Mesenchymal stem cell (in vitro differentiated cells and primary cell): ENCODE results near the gene MCF2L2.

Experiments used
- DNase-seq: peaks from one replicate; pipeline ENCODE4 v3.0.0-alpha.2; 2013
- H2AFZ ChIP-seq: one replicate; pipeline ENCODE4 v1.6.1; 2013; ENCODE audit warnings: low read depth, mild to moderate bottlenecking, control low read depth, inconsistent platforms, low read length, moderate library complexity
- H2AK5ac ChIP-seq: 2 replicates; pipeline ENCODE4 v1.6.1; 2013; ENCODE audit warnings: low read length, moderate library complexity, mild to moderate bottlenecking, inconsistent platforms; ENCODE audit not compliant: severe bottlenecking
- H2BK120ac ChIP-seq: one replicate; pipeline ENCODE4 v1.6.1; 2013; ENCODE audit warnings: low read depth, mild to moderate bottlenecking, inconsistent platforms, low read length, moderate library complexity
- H2BK12ac ChIP-seq, 2 experiments: one replicate each; pipeline ENCODE4 v1.6.1; 2013; ENCODE audit warnings: inconsistent platforms in 2 of 2, low read length in 2 of 2, mild to moderate bottlenecking in 2 of 2, moderate library complexity in 2 of 2, control low read depth in 1 of 2
- H2BK15ac ChIP-seq: one replicate; pipeline ENCODE4 v1.6.1; 2013; ENCODE audit warnings: mild to moderate bottlenecking, low read depth, inconsistent platforms; ENCODE audit not compliant: poor library complexity, severe bottlenecking
- H2BK5ac ChIP-seq: 2 replicates; pipeline ENCODE4 v1.6.1; 2013; ENCODE audit warnings: low read depth, mild to moderate bottlenecking, low read length, control low read depth, inconsistent platforms; ENCODE audit not compliant: poor library complexity, severe bottlenecking
- H3K14ac ChIP-seq, 2 experiments: one replicate each; pipeline ENCODE4 v1.6.1; 2013; ENCODE audit warnings: inconsistent platforms in 2 of 2, low read length in 2 of 2, control low read depth in 1 of 2, mild to moderate bottlenecking in 1 of 2, moderate library complexity in 1 of 2
- H3K18ac ChIP-seq, 2 experiments: one replicate each; pipeline ENCODE4 v1.6.1; 2013; ENCODE audit warnings: inconsistent platforms in 2 of 2, low read length in 2 of 2, control low read depth in 1 of 2, low read depth in 1 of 2, mild to moderate bottlenecking in 1 of 2
- H3K23ac ChIP-seq, 2 experiments: one replicate each; pipeline ENCODE4 v1.6.1; 2013; ENCODE audit warnings: inconsistent platforms in 2 of 2, low read length in 2 of 2, mild to moderate bottlenecking in 2 of 2, moderate library complexity in 2 of 2, control low read depth in 1 of 2
- H3K27ac ChIP-seq: 2 replicates; pipeline ENCODE4 v1.5.1; 2013; ENCODE audit warnings: mild to moderate bottlenecking, moderate library complexity, low read length, control low read depth, inconsistent platforms; ENCODE audit not compliant: poor library complexity, severe bottlenecking
- H3K27me3 ChIP-seq, 2 experiments: 2 replicates each; pipeline versions ENCODE4 v1.6.1 to v1.7.0; 2013; ENCODE audit warnings: low read length in 2 of 2, mild to moderate bottlenecking in 2 of 2, moderate library complexity in 2 of 2, control low read depth in 1 of 2, inconsistent platforms in 1 of 2; ENCODE audit not compliant: control insufficient read depth in 1 of 2, insufficient read depth in 1 of 2
- H3K36me3 ChIP-seq, 2 experiments: 2 replicates each; pipeline versions ENCODE4 v1.6.1 to v1.7.0; 2013; ENCODE audit warnings: low read length in 2 of 2, control low read depth in 1 of 2, inconsistent platforms in 1 of 2, low read depth in 1 of 2, mild to moderate bottlenecking in 1 of 2; ENCODE audit not compliant: insufficient read depth in 2 of 2, control insufficient read depth in 1 of 2
- H3K4ac ChIP-seq, 2 experiments: one replicate each; pipeline ENCODE4 v1.6.1; 2013; ENCODE audit warnings: inconsistent platforms in 2 of 2, low read length in 2 of 2, mild to moderate bottlenecking in 2 of 2, moderate library complexity in 2 of 2, control low read depth in 1 of 2, low read depth in 1 of 2
- H3K4me1 ChIP-seq: 2 replicates; pipeline ENCODE4 v1.6.1; 2013; ENCODE audit warnings: low read depth, low read length, control low read depth; ENCODE audit not compliant: control insufficient read depth, insufficient read depth
- H3K4me2 ChIP-seq: 2 replicates; pipeline ENCODE4 v1.6.1; 2013; ENCODE audit warnings: low read length, mild to moderate bottlenecking, inconsistent platforms; ENCODE audit not compliant: poor library complexity, severe bottlenecking
- H3K4me3 ChIP-seq, 2 experiments: 2 replicates each; pipeline versions ENCODE4 v1.5.1 to v1.7.0; 2013; ENCODE audit warnings: low read length in 2 of 2, mild to moderate bottlenecking in 2 of 2, control low read depth in 1 of 2, low read depth in 1 of 2; ENCODE audit not compliant: insufficient read depth in 1 of 2
- H3K79me1 ChIP-seq: replicated peaks from 2 replicates; pipeline ENCODE4 v1.6.1; 2013; ENCODE audit warnings: mild to moderate bottlenecking, control low read depth, low read length, inconsistent platforms; ENCODE audit not compliant: poor library complexity, severe bottlenecking
- H3K9ac ChIP-seq: 2 replicates; pipeline ENCODE4 v1.7.0; 2013; ENCODE audit warnings: mild to moderate bottlenecking, low read length, moderate library complexity
- H3K9me3 ChIP-seq: 2 replicates; pipeline ENCODE4 v1.7.0; 2013; ENCODE audit warnings: mild to moderate bottlenecking, low read length; ENCODE audit not compliant: control insufficient read depth
- H4K8ac ChIP-seq: one replicate; pipeline ENCODE4 v1.6.1; 2013; ENCODE audit warnings: inconsistent platforms, mild to moderate bottlenecking, low read length, moderate library complexity
- H4K91ac ChIP-seq: one replicate; pipeline ENCODE4 v1.6.1; 2013; ENCODE audit warnings: mild to moderate bottlenecking, low read length, inconsistent platforms
- WGBS: methylation state at CpG from one replicate; pipeline ENCODE4 v1.1.7; 2013; ENCODE audit warnings: mixed read lengths; 5-methylcytosine and 5-hydroxymethylcytosine counted together

MCF2L2 gene

DNA sequence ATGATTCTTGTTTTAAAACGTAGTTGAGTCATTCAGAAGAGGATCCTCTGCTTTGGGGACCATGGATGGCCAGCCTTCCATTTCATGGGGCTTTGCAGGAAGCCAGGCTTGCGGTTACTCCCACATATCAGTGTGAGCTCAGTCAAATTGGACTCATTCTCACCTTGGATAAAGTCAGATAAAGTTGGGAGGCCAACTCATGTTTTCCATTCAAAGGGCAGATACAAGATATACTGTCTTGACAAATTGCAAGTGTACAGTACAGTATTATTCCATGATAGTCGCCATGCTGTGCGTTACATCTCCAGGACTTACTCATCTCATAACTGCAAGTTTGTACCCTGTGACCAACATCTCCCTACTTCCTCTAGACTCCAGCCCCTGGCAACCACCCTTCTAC, 200.8 kb downstream of the MCF2L2 start:
- Histone ChIP-seq H3K4me2 (no peak overlapping the region), H3K18ac (no peak overlapping the region), H3K9me3 (no peaks in the 10 kb centered on the region), H2BK5ac (no peak overlapping the region), H2BK120ac (no peak overlapping the region), H3K14ac (no peak overlapping the region), H3K4me3 (no peak overlapping the region), H2BK12ac (no peak overlapping the region), H4K91ac (no peak overlapping the region), H3K27me3 (peaks cover 0 to 6% of the 10 kb centered on the region in 2 experiments), H3K9ac (no peak overlapping the region), H3K4me1 (peaks cover 1% of the 10 kb centered on the region), H3K79me1 (no peaks in the 10 kb centered on the region), H3K4ac (no peak overlapping the region), H3K36me3 (no peaks in the 10 kb centered on the region), H2AFZ (no peak overlapping the region), H3K23ac (no peak overlapping the region), H2BK15ac (no peak overlapping the region), H3K27ac (no peak overlapping the region), H2AK5ac (no peak overlapping the region), H4K8ac (no peak overlapping the region)
- DNase-seq = no peak
- WGBS = 90% methylated on average over 4 of the region's 4 CpGs

DNA sequence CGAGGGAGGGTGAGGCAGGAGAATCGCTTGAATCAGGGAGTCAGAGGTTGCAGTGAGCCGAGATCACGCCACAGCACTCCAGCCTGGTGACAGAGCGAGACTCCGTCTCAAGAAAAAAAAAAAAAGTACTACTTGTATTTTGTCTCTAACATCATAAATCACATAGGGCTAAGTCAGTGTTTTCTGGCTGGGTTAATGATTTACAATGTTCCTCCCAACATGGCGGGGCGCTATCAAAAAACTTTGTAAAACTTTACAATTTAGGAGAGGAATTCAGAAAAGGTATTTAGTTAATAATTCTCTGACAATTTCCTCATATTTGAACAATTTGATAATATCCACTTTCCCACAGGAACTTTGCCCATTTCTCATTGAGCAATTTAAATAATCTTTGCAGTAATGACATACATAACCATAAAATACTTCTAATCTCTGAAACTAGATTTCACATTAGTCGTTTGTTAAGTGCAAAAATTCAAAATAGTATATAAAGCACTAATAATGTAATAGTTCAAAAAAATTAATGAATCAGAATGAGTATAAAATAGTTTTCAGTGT, 202.0 kb downstream of the MCF2L2 start:
- no peak overlapping the region for H3K27ac ChIP-seq
- H3K4me1 ChIP-seq = peaks cover 1% of the 10 kb centered on the region
- H4K8ac ChIP-seq = no peak overlapping the region
- H2AK5ac ChIP-seq = no peak overlapping the region
- no peak overlapping the region for H4K91ac ChIP-seq
- no peaks in the 10 kb centered on the region for H3K9me3 ChIP-seq
- H3K14ac ChIP-seq = no peak overlapping the region
- no peaks in the 10 kb centered on the region for H3K79me1 ChIP-seq
- no peak overlapping the region for H2BK120ac ChIP-seq
- no peak overlapping the region for H2AFZ ChIP-seq
- H3K36me3 ChIP-seq = no peaks in the 10 kb centered on the region
- no peak overlapping the region for H3K23ac ChIP-seq
- no peak overlapping the region for H3K4me3 ChIP-seq
- 97% methylated on average over 4 of the region's 9 CpGs for WGBS
- H3K18ac ChIP-seq = no peak overlapping the region
- no peak overlapping the region for H2BK12ac ChIP-seq
- H2BK5ac ChIP-seq = no peak overlapping the region
- H3K4me2 ChIP-seq = no peak overlapping the region
- no peak overlapping the region for H2BK15ac ChIP-seq
- DNase-seq = no peak
- H3K4ac ChIP-seq = no peak overlapping the region
- H3K9ac ChIP-seq = no peak overlapping the region
- peaks cover 0 to 6% of the 10 kb centered on the region in 2 experiments for H3K27me3 ChIP-seq

DNA sequence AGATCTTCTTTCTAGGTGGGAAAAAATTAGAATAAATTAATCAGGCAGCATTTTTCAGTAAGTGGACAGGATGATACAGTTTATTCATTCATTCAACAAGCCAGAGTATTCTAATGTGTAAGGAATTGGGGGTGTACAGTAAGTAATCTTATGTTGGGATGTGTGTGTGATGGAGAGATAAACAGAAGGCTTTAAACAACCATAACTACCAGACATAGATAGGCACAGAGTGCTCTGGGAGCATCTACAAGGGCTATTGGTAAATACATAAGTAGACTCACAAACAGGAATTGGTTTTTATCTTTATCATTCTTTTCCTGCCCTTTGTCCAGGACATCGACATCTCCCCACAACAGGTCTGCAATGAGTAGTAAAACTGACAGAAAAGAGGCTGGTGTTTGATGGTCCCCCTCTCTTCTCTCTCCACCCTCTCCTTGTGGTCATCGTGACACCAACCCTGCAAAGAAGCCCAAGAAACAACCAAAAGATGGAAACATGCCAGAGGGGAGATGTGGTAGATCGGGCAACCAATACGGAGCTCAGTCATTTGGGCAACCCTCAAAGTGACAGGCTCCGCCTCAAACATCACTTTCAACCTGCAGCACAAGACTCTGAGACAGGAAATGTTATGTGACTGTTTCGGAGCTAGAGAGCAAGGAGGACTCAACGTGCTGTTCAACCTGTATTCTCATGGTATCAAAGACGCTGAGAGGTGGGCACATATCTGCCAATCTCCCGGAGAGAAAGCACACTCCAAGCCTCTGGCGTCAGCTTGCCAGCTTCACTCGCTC, 204.0 kb downstream of the MCF2L2 start:
- Histone ChIP-seq H2BK12ac (no peak overlapping the region), H2BK5ac (no peak overlapping the region), H3K36me3 (no peaks in the 10 kb centered on the region), H3K23ac (no peak overlapping the region), H3K18ac (no peak overlapping the region), H3K9me3 (no peaks in the 10 kb centered on the region), H4K91ac (no peak overlapping the region), H4K8ac (no peak overlapping the region), H3K4ac (no peak overlapping the region), H2BK15ac (no peak overlapping the region), H3K4me3 (no peak overlapping the region), H3K9ac (no peak overlapping the region), H2BK120ac (no peak overlapping the region), H3K27ac (no peak overlapping the region), H3K4me2 (no peak overlapping the region), H2AK5ac (no peak overlapping the region), H3K79me1 (no peaks in the 10 kb centered on the region), H2AFZ (peak overlapping the region; percentile 3), H3K14ac (no peak overlapping the region), H3K27me3 (peaks cover 0 to 6% of the 10 kb centered on the region in 2 experiments), H3K4me1 (peaks cover 1% of the 10 kb centered on the region)
- WGBS = 88% methylated on average over 11 of the region's 11 CpGs
- DNase-seq = no peak

DNA sequence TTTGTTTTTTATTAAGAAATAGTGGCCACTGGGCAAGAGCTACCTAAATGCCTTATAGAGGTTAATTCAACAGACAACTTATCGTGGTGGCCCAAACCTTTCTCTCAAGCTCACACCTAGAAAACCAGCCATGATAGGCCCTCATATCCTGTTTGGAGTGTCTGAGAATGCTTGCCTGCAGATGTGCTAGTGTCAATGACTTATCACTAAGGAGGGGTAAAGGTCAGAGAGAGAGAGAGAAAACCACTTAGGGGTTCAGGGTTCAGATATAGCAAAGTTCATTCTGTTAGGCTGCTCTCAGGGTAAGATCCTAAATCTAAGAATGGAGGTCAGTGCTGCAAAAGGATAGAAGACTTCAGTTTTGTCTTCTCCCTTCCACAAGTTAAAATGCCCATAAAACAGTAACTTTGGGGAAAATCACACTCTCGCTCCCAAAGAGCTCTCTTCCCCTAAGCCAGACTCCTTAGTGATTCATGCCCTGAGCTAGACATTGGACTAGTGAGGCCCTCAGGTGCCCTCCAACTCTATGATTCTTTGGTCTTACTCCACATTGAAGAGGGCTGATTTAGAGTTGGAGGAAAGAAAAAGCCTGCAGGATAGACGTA, 205.7 kb downstream of the MCF2L2 start:
- Histone ChIP-seq H3K18ac (no peak overlapping the region), H3K4me1 (peaks cover 1% of the 10 kb centered on the region), H3K4ac (no peak overlapping the region), H2BK15ac (no peak overlapping the region), H2BK12ac (no peak overlapping the region), H3K4me2 (no peak overlapping the region), H3K36me3 (no peaks in the 10 kb centered on the region), H2BK5ac (no peak overlapping the region), H4K8ac (no peak overlapping the region), H3K79me1 (no peaks in the 10 kb centered on the region), H3K9ac (no peak overlapping the region), H4K91ac (no peak overlapping the region), H3K23ac (no peak overlapping the region), H2BK120ac (no peak overlapping the region), H3K27me3 (peaks cover 0 to 3% of the 10 kb centered on the region in 2 experiments), H3K9me3 (no peaks in the 10 kb centered on the region), H3K27ac (no peak overlapping the region), H3K14ac (no peak overlapping the region), H2AK5ac (no peak overlapping the region), H3K4me3 (no peak overlapping the region), H2AFZ (no peak overlapping the region)
- no peak for DNase-seq
- WGBS = 88% methylated on average over 2 of the region's 3 CpGs
